GM10248 (cell line): ENCODE measurements around the gene TMEM151B.
A peak's percentile ranks its signal among the peaks of the same experiment; 100 is the strongest.

Experiments
- CTCF ChIA-PET: fragments of 300-600 bp; sonication (Branson Sonifier 250); formaldehyde crosslinking; extraction: SDS; loops from one replicate; lab custom pipeline; 2021; ENCODE audit warnings: antibody characterized with exemption; lab: Yijun Ruan, JAX
- POLR2A ChIA-PET: fragments of 350-650 bp; sonication (Branson Sonifier 250); formaldehyde crosslinking; extraction: SDS; loops from one replicate; lab custom pipeline; 2020; ENCODE audit warnings: antibody characterized with exemption; lab: Yijun Ruan, JAX
- DNase-seq: peaks from one replicate; pipeline ENCODE4 v3.0.0; 2012; ENCODE audit errors: extremely low spot score
- CTCF ChIP-seq: IDR thresholded peaks from 2 replicates; pipeline ENCODE4 v1.5.1; 2012; ENCODE audit warnings: mild to moderate bottlenecking, low read depth; ENCODE audit errors: extremely low read depth, missing control alignments, control extremely low read depth

TMEM151B gene

DNA sequence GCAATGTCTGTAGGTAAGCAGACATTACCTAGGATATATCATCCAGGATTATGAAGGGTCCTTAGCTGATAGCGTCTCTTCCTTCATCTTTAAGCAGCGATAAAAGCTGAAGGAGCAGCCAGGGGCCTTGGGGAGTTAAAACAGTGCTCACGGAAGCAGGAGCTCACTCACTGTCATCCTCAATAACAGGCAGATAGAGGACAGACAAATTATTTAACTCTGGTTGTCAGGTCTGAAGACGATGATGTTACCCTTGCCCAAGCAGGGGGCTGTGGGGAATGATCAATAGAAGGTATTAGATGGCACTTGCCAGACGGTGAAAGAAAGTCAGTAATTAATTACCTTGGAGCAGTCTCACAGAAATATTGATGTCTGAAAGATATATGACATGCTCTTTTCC lies 59.6 kb downstream of the TMEM151B start:
- CTCF ChIA-PET = interaction anchor here (0.8 to 1.5 kb wide), 6 partner anchors 9 to 61 kb away, joined by 3 to 7 read pairs (median 4); no protein-coding TSS in a partner anchor
- DNase-seq = no peak
- no peak for TF ChIP-seq CTCF
- POLR2A ChIA-PET = no interaction called here

GRCh38 chr6:44332585-44332984 lies 62.3 kb downstream of the TMEM151B start:
- no peak for DNase-seq
- CTCF ChIA-PET = interaction anchor here (0.7 to 3.8 kb wide), 8 partner anchors 11 to 233 kb away, joined by 3 to 21 read pairs (median 4); partner anchors contain the start of gene AARS2
- TF ChIP-seq CTCF = no peak
- POLR2A ChIA-PET = no interaction called here

DNA sequence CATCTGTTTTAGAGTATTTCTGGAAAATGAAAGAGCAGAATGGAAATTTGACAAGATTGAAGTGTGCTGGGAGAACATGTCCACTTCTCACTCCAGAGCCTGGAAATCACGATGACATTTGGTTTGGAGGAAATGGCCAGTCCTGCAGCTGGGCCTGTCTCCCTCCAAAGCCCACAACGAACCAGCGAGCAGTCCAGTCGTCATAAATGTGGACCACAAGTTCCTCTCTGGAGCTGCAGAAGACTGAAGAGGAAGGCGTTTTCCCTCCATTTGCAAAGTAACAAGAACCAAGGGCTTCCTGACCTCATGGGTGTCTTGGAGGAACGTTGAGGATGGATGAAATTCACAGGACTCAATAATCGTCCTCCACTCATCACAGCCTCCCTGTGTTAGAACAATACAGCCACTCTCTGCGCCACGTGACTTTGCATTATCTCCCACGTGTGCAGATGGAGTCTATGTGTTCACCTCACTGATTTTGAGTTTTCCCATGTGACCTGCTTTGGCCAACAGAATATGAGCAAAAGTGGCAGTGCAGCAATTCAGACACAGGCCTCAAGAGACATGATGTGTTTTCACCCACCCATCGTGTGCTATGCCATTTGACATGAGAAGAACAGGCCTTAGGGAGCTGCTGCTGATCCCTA lies 63.1 kb downstream of the TMEM151B start:
- no peak for DNase-seq
- POLR2A ChIA-PET = no interaction called here
- no peak for TF ChIP-seq CTCF
- CTCF ChIA-PET = interaction anchor here (0.7 to 3.8 kb wide), 6 partner anchors 11 to 67 kb away, joined by 3 to 21 read pairs (median 6); partner anchors contain the start of gene AARS2

GRCh38 chr6:44333942-44334341 lies 63.7 kb downstream of the TMEM151B start:
- POLR2A ChIA-PET = no interaction called here
- DNase-seq = no peak
- TF ChIP-seq CTCF = no peak
- CTCF ChIA-PET = interaction anchor here (1.9 to 3.8 kb wide), 3 partner anchors 22 to 67 kb away, joined by 5 to 21 read pairs (median 7); partner anchors contain the start of gene AARS2

- DNase-seq = no peak
- POLR2A ChIA-PET = interaction anchor here (0.6 kb wide), 1 partner anchor 42 kb away, joined by 6 read pairs; no protein-coding TSS in a partner anchor
- TF ChIP-seq CTCF = no peak
- CTCF ChIA-PET = interaction anchor here (1.0 to 6.1 kb wide), 9 partner anchors 9 to 164 kb away, joined by 4 to 142 read pairs (median 6); partner anchors contain the start of genes AARS2, NFKBIE and TMEM151B
Measured at GRCh38 chr6:44335631-44336030, 65.4 kb downstream of the TMEM151B start.

DNA sequence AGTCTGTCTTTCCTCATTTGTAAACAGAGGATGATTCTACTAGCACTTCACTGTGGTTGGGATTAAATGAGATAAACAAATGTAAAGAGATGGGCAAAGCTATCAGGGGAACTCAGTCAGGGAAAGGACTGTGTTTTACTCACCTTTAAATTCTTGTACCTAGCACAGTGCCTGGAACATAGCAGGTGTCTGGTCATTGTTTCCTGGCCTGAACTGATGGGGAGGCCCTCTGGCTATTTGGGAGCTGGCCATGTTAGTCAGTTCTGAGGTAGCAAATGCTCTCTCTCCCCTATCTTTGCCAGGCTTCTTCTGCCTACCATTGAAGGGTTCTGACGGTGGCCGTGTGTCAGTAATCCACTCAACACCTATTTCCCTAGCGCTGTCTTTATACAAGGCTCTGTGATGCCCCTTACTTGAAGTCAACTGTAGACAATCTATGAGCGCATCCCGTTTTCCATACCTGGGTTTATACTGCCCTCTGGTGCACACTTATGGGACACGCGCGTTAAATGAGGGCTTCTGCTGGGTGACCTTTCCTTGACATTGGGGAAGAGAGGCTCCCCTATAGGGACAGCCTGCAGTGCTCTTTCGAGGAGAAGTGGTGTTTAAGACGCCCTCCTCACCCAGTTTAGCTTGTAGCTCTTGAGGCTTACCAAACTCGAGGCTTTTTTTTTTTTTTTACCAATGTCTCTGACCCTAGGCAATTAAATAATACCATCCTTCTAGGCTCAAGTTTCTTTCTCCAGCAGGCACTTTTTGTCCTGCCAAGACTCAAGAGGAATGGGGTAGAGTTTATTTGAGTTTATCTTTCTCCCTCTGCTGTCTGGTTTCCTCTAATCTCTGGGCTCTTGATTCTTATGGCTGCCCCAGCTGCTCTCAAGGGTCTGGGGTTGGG lies 68.2 kb downstream of the TMEM151B start:
- DNase-seq = peak; percentile 77
- peak; percentile 84 for TF ChIP-seq CTCF
- POLR2A ChIA-PET = no interaction called here
- CTCF ChIA-PET = interaction anchor here (0.6 to 6.1 kb wide), 34 partner anchors 8 to 242 kb away, joined by 3 to 142 read pairs (median 5); partner anchors contain the start of genes AARS2, NFKBIE and TMEM151B
